B cell (primary cell): ENCODE measurements around the gene ITSN1. TPM values are rescaled to one million over a fixed set of nuclear protein-coding genes. Genes with fewer than 3 reads are reported as not detected.

Experiments used
- ATAC-seq: fragments of 200-7000 bp; cut with Tn5 transposase; one replicate; pipeline ENCODE4 v1.10.0; 2021; ENCODE audit warnings: low read depth, mild to moderate bottlenecking, moderate number of reproducible peaks, moderate library complexity
- CTCF ChIA-PET: fragments of 350-600 bp; sonication (Branson Sonifier 250); formaldehyde crosslinking; loops from one replicate; lab custom pipeline; 2021; ENCODE audit warnings: antibody characterized with exemption, inconsistent platforms; lab: Charles Lee
- POLR2A ChIA-PET: fragments of 350-600 bp; sonication (Branson Sonifier 250); formaldehyde crosslinking; loops from one replicate; lab custom pipeline; 2021; ENCODE audit warnings: antibody characterized with exemption; lab: Charles Lee
- DNase-seq: peaks from one replicate; pipeline ENCODE4 v3.0.0; 2013
- H2AFZ ChIP-seq: 2 replicates; pipeline ENCODE4 v1.6.1; 2012; ENCODE audit warnings: mild to moderate bottlenecking, low read depth, low read length; ENCODE audit not compliant: insufficient read depth, poor library complexity, severe bottlenecking
- H3K27ac ChIP-seq, 2 donors: 1 replicate in 1 of 2; 2 replicates in 1 of 2; pipeline ENCODE4 v1.5.1; 2012 to 2013; ENCODE audit warnings: low read length in 2 of 2, mild to moderate bottlenecking in 2 of 2, moderate library complexity in 1 of 2
- H3K27me3 ChIP-seq, 4 experiments: fragments of 200-600 bp in 1 of 4; sonication (generic) in 1 of 4; replicated peaks in 1 of 4; 1 replicate in 2 of 4; 2 replicates in 2 of 4; pipeline versions ENCODE4 v1.6.1 to v1.7.0; 2013 to 2016; ENCODE audit warnings: low read length in 3 of 4, mild to moderate bottlenecking in 2 of 4, mixed read lengths in 1 of 4, moderate library complexity in 1 of 4; ENCODE audit not compliant: insufficient read depth in 4 of 4, control insufficient read depth in 3 of 4; ENCODE audit errors: control extremely low read depth in 1 of 4
- H3K36me3 ChIP-seq, 2 experiments: replicated peaks in 1 of 2; 1 replicate in 1 of 2; 2 replicates in 1 of 2; pipeline versions ENCODE4 v1.6.1 to v1.7.1; 2013; ENCODE audit warnings: low read length in 1 of 2; ENCODE audit not compliant: insufficient read depth in 2 of 2, control insufficient read depth in 1 of 2; ENCODE audit errors: control extremely low read depth in 1 of 2, extremely low read depth in 1 of 2
- H3K4me1 ChIP-seq, 2 donors: fragments of 200-600 bp in 1 of 2; sonication (generic) in 1 of 2; 1 replicate in 1 of 2; 2 replicates in 1 of 2; pipeline versions ENCODE4 v1.5.1 to v1.6.1; 2013 to 2017; ENCODE audit warnings: low read length in 2 of 2; ENCODE audit not compliant: control insufficient read depth in 2 of 2, insufficient read depth in 2 of 2
- H3K4me2 ChIP-seq: replicated peaks from 2 replicates; pipeline ENCODE3; 2012; ENCODE audit warnings: mild to moderate bottlenecking, low read depth, low read length; ENCODE audit not compliant: poor library complexity, severe bottlenecking
- H3K4me3 ChIP-seq, 5 experiments: fragments of 200-600 bp in 1 of 5; sonication (generic) in 1 of 5; 1 replicate in 3 of 5; 2 replicates in 2 of 5; pipeline versions ENCODE4 v1.5.1 to v1.7.0; 2011 to 2016; ENCODE audit warnings: low read length in 4 of 5, mild to moderate bottlenecking in 4 of 5, low read depth in 2 of 5, control low read depth in 1 of 5, moderate library complexity in 1 of 5; ENCODE audit not compliant: insufficient read depth in 1 of 5; ENCODE audit errors: control extremely low read depth in 1 of 5, extremely low read depth in 1 of 5
- H3K79me2 ChIP-seq: fragments of 200-600 bp; sonication (generic); one replicate; pipeline ENCODE4 v1.6.0; 2016; ENCODE audit warnings: low read length; ENCODE audit not compliant: control insufficient read depth, insufficient read depth
- H3K9ac ChIP-seq: fragments of 200-600 bp; sonication (generic); 2 replicates; pipeline ENCODE4 v1.6.1; 2017; ENCODE audit warnings: mild to moderate bottlenecking, low read length, moderate library complexity
- H3K9me3 ChIP-seq, 3 donors: one replicate each; pipeline versions ENCODE4 v1.6.1 to v1.7.1; 2013; ENCODE audit warnings: low read length in 2 of 3; ENCODE audit not compliant: control insufficient read depth in 2 of 3, insufficient read depth in 1 of 3; ENCODE audit errors: control extremely low read depth in 1 of 3
- H4K20me1 ChIP-seq: 2 replicates; pipeline ENCODE4 v1.6.0; 2012; ENCODE audit warnings: mild to moderate bottlenecking, low read length; ENCODE audit not compliant: insufficient read depth, control insufficient read depth, poor library complexity, severe bottlenecking
- H3K27ac Mint-ChIP-seq: one replicate; pipeline ENCODE4 v1.8.0; 2021; ENCODE audit warnings: mixed read lengths
- H3K27me3 Mint-ChIP-seq: one replicate; pipeline ENCODE4 v1.8.0; 2021; ENCODE audit warnings: mixed read lengths
- H3K4me1 Mint-ChIP-seq: one replicate; pipeline ENCODE4 v1.8.0; 2021; ENCODE audit warnings: mixed read lengths
- H3K4me3 Mint-ChIP-seq: one replicate; pipeline ENCODE4 v1.8.0; 2021; ENCODE audit warnings: mixed read lengths
- H3K9me3 Mint-ChIP-seq: one replicate; pipeline ENCODE4 v1.8.0; 2022; ENCODE audit warnings: mixed read lengths; ENCODE audit not compliant: insufficient read depth
- CTCF ChIP-seq: fragments of 200-600 bp; IDR thresholded peaks from one replicate; pipeline ENCODE4 v1.8.0; 2022; ENCODE audit warnings: antibody characterized with exemption, mild to moderate bottlenecking
- EZH2 ChIP-seq: IDR thresholded peaks from 2 replicates; pipeline ENCODE4 v1.6.1; 2012; ENCODE audit warnings: borderline replicate concordance, low read depth, mild to moderate bottlenecking, moderate library complexity, low read length; ENCODE audit not compliant: insufficient read depth, poor library complexity, severe bottlenecking
- WGBS: methylation state at CpG from one replicate; pipeline ENCODE4 v1.1.5; 2013; ENCODE audit warnings: missing lambda C conversion rate; ENCODE audit not compliant: insufficient coverage; 5-methylcytosine and 5-hydroxymethylcytosine counted together
- intact Hi-C: fragments of 100-400 bp; cut with micrococcal nuclease; formaldehyde crosslinking; loops from one replicate; pipeline ENCODE4 v1.10.0; 2022
- polyA plus RNA-seq: library from polyadenylated mRNA; depleted of rRNA; stranded (reverse); fragments of >200 nt; gene quantifications from 2 replicates; pipeline ENCODE4 v1.2.3, GENCODE V29; 2012
- total RNA-seq, 2 donors: library from RNA; stranded (reverse); fragments of 120-200 nt in 1 of 2; gene quantifications; 1 replicate in 1 of 2; 2 replicates in 1 of 2; pipeline versions ENCODE4 v1.2.3 to v1.2.4, GENCODE V29; 2013 to 2022

ITSN1 gene
- total and polyA plus RNA-seq, 2 donors (not counting 1 experiment from before 2014, with no cell fraction given): 0.31 to 2.4 TPM

- TF ChIP-seq EZH2: no peak
- no peak for TF ChIP-seq CTCF
- no peaks in the 10 kb centered on the region for H3K4me1 ChIP-seq
- H3K9ac ChIP-seq: no peak overlapping the region
- H3K27me3 Mint-ChIP-seq: peaks cover 5% of the 10 kb centered on the region
- H3K9me3 Mint-ChIP-seq: no peaks in the 10 kb centered on the region
- ChIA-PET CTCF (no interaction called here), POLR2A (no interaction called here)
- H4K20me1 ChIP-seq: no peaks in the 10 kb centered on the region
- no peaks in the 10 kb centered on the region for H3K27me3 ChIP-seq
- no peaks in the 10 kb centered on the region for H3K4me1 Mint-ChIP-seq
- H3K27ac Mint-ChIP-seq: no peak overlapping the region
- H3K9me3 ChIP-seq: no peaks in the 10 kb centered on the region
- intact Hi-C loops: no loop called here
- DNase-seq: no peak
- 77% methylated on average over 2 of the region's 5 CpGs for WGBS
- ATAC-seq: no peak
- H3K79me2 ChIP-seq: no peaks in the 10 kb centered on the region
- no peak overlapping the region for H3K4me2 ChIP-seq
- no peak overlapping the region for H2AFZ ChIP-seq
- no peak overlapping the region for H3K4me3 Mint-ChIP-seq
- no peaks in the 10 kb centered on the region for H3K36me3 ChIP-seq
- no peak overlapping the region for H3K4me3 ChIP-seq
- no peak overlapping the region for H3K27ac ChIP-seq
Observed at GRCh38 chr21:33834801-33835500, 192.7 kb downstream of the ITSN1 start.

- CTCF ChIA-PET: no interaction called here
- H3K9me3 Mint-ChIP-seq: no peaks in the 10 kb centered on the region
Observed at GRCh38 chr21:33835920-33836319, 193.6 kb downstream of the ITSN1 start.

More at GRCh38 chr21:33835920-33836319, 193.6 kb downstream of the ITSN1 start:
- TF ChIP-seq CTCF (no peak), EZH2 (no peak)
- WGBS: no CpG with 5 or more reads among the region's 4 CpGs
- no peaks in the 10 kb centered on the region for H3K36me3 ChIP-seq
- no peaks in the 10 kb centered on the region for H3K27me3 Mint-ChIP-seq
- DNase-seq (no peak), ATAC-seq (no peak)
- no peaks in the 10 kb centered on the region for H4K20me1 ChIP-seq
- no peaks in the 10 kb centered on the region for H3K9me3 ChIP-seq
- no peak overlapping the region for H3K9ac ChIP-seq
- H3K27me3 ChIP-seq: no peaks in the 10 kb centered on the region
- H2AFZ ChIP-seq: no peak overlapping the region
- no peak overlapping the region for H3K27ac Mint-ChIP-seq
- H3K4me1 Mint-ChIP-seq: no peaks in the 10 kb centered on the region
- H3K4me1 ChIP-seq: no peaks in the 10 kb centered on the region
- no peaks in the 10 kb centered on the region for H3K79me2 ChIP-seq
- H3K27ac ChIP-seq: no peak overlapping the region
- H3K4me3 ChIP-seq: no peak overlapping the region
- no peak overlapping the region for H3K4me2 ChIP-seq
- no peak overlapping the region for H3K4me3 Mint-ChIP-seq
- intact Hi-C loops: no loop called here
- POLR2A ChIA-PET: no interaction called here
